Stromal cell of bone marrow (primary cell): ENCODE data around the gene RFX3.

Experiments
- DNase-seq: peaks from one replicate; pipeline ENCODE4 v3.0.0-alpha.2; 2012; ENCODE audit warnings: low read depth

RFX3 gene

DNA sequence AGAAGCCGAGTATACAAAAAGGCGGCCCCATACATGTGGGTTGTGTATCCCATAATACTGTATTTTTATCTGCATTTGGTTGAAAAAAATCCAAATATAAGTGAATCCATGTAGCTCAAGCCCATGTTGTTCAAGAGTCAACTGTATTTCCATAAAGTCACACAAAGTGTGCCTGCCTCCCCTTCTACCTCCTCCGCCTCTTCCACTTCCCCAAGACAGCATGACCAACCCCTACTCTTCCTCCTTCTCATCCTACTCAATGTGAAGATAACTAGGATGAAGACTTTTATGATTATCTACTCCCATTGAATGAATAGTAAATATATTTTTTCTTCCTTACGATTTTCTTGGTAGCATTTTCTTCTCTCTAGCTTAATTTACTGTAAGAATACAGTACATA is 92.7 kb downstream of the RFX3 start:
- DNase-seq = no peak

DNA sequence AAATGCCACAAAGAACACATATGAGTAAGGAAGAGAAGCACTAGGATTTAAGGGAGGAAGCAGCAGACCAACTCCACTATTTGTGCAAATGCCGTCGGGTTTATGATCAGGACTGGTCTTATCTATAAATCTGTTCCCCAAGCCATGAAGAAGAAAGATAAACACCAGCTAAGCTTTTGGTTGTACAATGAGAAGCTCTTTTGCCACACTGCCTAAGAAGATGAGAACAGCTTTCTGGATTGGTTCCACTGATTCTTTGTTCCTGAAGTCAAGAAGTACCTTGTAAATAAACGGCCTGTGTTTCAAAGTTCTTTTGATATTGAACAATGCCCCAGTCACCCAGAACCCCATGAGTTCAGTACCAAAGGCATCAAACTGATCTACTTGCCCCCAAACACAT is 93.9 kb downstream of the RFX3 start:
- DNase-seq = no peak

DNA sequence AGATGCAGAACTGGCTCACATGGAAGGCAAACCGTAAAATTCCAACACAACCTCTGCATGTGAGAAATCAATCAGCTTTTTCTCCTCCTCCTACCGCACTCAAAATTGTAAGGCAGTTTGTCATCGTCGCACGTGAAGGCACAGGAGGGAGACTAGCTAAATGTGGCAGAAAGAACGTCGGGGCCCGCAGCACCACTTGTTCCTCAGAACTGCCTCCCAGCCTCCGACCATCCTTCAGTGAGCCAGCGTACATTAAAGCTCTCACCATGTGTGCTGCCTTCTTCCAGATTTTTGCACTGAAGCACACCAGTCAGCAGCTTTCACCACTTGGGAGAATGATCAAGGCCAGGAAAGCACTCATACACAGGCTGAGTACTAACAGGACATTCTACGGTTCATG is 105.9 kb downstream of the RFX3 start:
- no peak for DNase-seq

DNA sequence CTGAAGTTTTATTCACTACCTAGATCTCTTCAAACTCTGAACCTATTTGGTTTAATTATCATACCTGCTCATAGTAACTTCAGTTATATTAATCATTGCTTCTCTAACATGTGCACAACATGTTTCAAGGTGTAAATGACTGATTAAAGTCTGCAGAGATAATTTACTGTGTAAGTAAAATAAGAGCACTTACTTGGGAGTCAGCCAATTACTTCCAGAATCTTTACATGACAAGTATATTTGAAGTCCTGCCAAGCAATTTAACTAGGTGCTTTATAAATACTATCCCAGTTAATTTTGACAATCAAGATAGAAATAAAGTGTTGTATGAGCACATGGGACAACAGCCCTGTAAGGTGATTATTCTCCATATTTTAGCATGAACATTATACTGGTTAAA is 109.9 kb downstream of the RFX3 start:
- no peak for DNase-seq

DNA sequence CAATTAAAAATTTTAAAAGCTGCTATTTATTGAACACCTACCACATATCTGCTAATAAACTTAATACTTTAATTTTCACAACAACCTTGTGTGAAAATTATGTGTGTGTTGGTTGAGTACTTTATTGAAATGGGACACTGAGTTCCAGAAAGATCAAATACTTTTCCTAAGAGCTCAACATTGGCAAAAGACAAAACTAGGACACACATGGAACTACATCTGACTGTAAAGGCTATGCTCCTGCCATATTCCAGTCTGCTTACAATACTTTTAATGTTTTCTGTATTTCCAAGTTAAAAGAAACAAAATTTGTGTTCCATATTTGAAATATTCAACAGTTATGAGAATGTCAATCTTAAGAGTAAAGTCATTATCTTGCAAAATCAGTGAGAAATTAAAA is 111.8 kb downstream of the RFX3 start:
- no peak for DNase-seq

DNA sequence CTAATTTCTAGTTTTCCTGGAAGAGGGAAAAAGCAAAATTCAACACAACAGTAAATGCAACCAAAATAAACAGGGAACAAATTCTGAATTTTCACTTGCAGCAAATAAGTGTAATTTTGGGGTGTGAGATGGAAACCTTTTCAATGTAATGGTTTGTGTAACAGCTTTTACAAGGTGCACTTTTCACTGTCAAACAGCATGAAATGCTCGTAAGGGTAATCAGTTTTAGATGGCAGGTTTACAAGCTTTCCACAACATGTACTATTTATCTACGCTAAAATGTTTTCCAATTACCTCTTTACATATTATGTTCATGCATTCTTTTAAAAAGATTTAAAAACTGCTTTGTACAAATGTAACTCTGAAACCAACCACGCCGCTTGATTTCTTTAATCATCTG is 115.3 kb downstream of the RFX3 start:
- no peak for DNase-seq

DNA sequence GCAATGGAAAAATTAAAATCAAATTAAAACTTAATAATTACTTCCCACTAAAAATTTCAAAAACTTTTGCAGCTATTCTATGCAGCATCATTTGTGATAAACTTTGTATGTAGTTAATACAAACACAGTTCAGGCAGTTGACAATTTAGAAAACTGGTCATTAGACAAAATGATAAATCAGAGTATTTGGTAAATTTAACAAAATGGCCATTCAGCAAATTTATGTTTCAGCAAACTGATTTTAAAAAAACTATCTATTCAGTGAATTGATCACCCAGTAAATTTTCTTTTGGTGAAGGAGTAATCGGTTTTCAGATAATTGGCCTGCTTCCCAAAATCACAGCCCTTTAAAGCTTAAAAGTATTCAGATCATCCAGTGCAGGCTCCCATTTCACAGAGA is 116.3 kb downstream of the RFX3 start:
- no peak for DNase-seq

DNA sequence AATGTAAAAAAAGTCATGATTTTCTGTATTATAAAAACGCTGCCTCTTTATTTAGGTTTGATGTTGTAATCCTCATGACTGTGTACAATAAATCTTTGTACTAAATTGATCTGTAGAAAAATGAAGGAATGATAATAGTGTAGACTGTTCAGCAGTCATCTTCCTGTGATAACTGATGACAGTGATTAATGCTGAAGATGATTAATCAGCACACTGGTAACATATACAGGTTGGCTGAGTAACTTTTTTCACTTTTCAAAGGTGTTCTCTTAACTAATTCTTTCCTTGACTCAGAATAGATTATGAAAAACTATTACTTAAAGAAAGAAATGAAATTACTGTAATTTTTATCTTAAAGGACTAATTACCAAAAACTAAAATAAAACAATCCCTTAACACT is 122.5 kb downstream of the RFX3 start:
- DNase-seq = no peak

DNA sequence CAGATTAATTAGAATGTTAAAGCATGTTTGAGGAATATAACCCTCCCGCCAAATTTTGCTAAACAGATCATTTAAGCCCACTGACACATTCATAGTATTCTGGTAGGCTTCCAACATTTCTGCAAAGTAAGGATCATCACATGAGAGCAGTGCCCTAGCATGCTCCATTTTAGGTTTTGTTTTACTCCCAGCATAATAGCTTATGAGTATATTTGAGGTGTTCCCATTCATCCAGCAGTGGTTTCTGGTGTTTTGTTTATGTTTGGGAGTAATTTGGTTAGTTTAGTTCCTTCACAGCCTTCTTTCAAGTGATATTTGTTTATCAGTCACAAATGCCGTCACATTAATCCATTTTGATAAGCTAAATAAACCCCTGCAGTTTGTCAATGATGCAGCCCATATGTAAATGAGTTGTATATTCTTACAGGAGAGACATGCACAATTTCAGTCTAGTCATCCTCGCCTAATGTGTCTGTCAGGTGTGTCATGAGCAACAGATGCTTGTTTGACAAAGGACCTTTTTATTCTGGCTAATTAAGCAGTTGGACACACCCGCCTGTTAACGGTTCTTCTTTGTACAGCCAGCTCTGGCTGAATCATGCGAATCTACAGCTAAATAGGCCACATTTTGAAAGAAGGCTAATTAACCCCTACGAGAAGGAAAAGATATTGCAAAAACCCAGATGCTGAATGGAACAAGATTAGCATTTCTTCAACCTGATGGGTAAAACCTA is 124.4 kb downstream of the RFX3 start:
- DNase-seq = no peak

DNA sequence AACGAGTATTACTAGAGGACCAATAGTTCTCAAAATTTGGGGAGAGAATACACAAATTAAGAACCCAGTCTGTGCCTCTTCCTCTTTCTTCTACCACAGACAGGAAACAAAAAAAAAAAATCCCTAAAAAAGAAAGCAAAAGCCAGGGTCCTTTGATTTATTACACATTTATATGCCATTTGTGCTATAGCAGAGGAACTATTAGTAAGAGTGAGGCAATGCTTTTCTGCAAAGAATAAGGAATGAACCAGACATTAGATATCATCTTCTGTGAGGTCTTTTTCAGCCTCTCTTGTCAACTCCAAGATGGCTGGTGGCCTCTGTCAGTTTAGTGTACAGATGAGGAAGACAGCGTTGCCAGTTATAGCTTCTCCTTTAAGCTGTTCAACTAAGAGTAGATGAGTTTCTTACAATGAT is 127.6 kb downstream of the RFX3 start:
- no peak for DNase-seq

DNA sequence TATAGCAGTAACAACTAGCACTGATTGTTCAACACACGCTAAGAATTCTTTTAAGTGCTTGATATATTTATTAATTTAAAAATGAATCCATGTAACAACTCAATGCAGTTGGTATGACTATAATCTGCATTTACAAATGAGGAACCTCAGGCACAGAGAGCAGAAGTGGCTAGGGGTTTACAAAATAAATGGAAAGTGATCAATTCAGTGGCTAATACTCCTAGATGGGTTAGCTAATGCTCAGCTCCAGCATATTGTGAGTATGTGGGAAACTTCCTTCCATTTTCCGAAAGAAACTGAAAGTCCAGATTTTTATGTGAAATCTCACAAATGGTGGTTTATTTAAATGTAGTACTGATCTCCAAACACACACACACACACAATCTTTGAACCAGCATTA is 128.0 kb downstream of the RFX3 start:
- no peak for DNase-seq

DNA sequence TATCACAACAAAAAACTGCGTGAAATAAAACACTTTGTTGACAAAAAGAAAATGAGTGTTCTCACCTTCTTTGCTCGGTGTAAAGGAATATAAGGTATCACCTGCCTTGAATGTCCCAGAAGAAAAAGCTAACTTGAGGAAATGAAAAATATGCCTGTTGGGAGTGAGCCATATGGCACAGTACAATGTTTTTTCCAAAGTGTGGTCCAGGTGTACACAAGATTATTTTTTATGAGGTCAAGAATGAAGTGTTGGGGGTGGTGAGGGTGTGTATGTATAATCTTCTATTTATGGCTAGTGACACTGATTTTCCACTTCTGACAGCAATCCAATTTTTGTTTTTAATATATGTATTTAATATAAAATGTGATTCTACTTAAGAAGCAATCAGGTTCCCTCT is 134.4 kb downstream of the RFX3 start:
- DNase-seq = no peak

DNA sequence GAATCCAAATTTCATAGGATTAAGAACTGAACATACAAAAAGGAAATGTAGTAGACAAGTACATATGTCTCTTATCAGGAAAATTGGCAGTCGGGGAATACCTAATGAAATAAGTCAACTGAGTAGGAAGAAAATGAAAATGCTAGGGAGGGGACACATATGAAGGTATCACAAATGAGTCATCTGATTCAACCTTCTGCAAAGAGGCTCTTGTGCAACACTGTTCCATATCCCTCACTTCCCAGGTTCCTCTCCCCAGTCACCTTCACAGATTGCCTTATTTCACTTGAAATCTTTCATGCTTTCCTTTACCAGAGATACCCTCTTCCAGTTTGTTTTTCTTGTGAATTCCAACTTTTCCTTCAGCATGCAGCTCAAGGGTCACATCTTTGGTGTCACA is 139.0 kb downstream of the RFX3 start:
- no peak for DNase-seq

DNA sequence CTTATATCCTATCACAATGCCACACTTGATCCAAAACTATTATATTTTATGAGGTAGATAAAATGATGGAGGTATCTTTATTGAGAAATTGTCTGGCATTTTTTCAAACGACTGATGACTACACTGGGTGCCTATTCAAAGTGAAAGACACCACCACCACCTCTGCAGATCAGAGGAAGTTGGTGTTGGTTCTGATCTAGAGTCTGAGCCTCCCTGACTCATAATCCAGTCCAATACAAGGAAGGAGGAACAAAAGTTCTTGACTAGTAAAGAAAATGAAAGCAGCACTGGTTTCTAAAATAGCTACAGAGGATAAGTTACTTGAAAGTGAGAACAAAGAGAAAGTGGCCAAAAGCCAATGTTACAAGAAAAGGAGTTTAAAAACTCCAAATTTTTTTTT is 139.9 kb downstream of the RFX3 start:
- DNase-seq = no peak

DNA sequence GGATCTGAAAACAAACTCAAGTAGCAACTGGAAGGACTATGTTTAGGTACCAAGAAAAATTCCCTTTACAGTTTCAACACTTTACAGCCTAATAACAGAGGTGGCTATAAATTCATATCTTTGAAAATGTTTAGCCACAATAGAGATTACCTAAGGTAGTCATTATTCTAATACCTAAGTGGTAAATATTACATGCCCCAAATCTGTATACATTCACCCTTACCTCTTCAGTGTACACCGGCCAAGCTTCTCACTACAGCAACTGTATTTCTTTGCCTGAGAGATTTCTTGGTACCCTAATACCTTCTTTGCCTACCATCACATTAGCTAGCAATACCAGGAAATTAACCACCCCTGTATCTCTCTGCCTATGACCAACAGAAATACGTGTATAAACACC is 154.0 kb downstream of the RFX3 start:
- no peak for DNase-seq

DNA sequence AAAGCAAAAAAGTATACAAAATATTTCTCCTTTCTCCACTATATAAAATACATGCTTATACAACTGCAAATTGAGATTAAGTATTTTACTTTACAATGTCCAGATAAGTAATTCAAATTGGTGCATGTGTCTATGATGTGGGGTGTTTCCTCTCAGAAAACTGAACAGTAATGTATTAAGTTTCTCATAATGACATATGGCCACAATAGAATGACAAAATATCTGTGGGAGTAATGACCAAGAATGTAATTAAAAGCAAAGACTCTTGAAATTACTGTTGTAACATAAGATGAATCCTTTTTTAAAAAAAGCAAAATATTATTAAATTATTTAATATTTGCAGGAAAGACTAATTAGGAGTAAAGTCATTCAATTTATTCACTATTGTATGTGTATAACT is 155.1 kb downstream of the RFX3 start:
- DNase-seq = no peak

DNA sequence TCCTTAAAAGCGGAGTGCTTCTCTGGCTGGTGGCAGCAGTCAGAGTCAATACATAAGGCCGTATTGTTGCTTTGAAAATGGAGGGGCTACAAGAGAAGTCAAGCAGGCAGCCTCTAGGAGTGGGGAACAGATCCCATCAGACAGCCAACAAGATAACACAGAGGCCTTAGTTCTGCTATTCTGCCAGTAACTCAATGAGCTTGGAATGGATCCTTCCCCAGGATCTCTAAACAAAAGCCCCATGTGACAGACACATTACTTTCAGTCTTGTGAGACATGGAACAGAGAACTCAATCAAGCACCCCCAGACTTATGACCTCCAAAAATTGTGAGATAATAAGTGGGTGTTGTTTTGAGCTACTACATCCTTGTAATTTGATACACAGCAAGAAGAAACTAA is 158.6 kb downstream of the RFX3 start:
- no peak for DNase-seq

DNA sequence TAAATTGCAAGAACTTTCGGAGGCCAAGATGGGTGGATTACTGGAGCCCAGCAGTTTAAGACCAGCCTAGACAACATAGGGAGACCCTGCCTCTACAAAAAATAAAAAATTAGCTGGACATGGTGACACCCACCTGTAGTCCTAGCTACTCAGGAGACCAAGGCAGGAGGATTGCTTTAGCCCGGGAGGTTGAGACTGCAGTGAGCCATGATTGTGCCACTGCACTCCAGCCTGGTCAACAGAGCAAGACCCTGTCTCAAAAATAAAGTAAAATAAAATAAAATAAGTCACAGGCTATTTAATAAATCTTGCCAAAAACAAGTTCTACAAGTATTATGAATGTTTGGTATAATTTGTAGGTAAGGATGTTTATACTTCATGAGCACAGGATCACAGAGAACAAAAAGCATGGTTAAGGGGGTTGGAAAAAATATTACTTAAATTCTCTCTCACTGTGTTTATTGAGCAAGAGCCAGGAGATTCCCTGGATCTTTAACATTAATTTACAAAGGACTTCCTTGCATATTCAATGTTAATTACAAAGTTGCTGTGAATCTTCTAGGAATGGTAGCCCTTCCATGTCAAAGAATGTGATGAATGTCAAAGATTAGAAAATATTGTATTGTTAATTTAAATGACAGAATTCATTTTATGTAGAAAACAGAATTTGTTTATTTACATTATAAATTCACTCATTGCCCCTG is 164.0 kb downstream of the RFX3 start:
- DNase-seq = no peak

DNA sequence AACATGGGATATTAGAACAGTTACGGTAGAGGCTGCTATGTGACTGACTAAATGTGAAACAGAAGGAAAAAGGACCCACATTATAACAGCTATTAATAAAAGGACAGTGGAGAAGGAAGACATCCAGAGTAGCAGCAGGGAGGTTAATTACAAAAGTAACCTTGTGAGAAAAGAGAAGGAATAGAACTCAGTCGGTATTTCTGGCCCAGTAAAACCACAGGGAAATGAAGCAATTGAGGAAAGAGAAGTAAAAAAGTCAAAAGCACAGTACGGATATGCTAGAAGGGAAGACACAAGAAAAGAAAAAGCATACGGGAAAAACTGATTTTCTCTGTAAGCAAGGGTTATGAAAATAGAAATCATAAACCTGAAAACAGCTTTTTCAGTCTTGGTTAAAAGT is 164.7 kb downstream of the RFX3 start:
- no peak for DNase-seq

DNA sequence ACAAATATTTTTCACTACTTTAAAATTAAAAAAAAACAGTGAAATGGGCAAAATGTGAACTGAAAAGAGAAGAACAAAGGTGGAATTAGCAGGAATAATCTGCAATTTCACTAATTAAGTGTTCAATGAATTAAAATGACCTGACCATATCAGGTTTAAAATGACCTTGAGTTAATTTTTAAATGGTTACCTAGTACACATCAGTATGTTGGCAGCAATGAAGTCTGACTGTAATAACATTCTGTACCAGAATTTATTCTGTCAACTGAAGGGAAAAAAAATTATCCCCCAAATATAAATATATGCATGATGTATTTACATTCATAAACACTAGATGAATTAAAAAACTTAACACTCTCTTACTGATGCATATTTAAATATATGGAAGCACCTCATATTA is 165.6 kb downstream of the RFX3 start:
- DNase-seq = no peak

DNA sequence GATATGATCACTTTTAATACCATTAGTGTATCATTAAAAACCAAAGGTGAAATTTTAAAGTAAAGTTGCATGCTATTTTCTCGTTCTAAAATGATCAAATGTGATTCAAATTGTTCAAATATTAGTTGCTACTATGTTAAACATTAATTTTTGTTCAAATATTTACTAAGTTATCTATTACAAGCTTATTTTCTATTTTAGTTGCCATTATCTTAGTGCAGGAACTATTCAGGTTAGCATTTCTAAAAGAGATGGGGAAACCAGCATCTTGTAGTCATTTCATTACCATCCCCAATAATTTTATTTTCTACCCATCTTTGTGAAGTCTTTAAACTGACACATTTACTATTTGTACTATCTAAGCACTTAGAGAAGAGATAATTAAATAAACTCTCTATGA is 166.0 kb downstream of the RFX3 start:
- no peak for DNase-seq

DNA sequence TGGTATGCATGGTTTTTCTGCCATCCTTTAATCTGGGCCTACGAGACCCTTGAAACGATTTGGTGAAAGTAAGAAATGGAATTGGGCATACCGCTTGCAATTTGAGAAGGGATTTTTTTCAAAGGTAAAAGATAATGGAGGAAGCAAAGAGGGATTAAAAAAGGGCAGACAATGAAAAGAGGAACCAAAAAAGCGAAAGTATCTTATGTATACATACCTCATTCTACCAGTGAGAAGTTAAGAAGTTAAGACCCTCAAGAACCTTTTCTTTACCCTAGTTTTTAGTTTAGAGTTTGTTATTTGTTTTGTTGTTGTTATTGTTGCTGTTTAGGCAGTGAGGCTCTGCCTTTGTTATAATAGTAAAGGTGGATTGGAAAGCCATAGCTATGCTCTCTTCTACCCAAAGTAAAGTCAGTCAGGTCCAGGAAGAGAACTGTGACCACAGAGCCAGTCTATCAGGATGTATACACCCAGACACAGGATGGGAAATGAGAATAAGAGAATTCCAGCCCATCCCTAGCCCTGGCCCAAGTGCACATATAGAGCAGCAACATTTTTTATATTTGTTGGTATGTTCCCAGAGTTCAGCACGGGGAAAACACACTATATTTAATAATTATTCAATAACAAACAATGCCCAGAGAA is 166.6 kb downstream of the RFX3 start:
- no peak for DNase-seq

DNA sequence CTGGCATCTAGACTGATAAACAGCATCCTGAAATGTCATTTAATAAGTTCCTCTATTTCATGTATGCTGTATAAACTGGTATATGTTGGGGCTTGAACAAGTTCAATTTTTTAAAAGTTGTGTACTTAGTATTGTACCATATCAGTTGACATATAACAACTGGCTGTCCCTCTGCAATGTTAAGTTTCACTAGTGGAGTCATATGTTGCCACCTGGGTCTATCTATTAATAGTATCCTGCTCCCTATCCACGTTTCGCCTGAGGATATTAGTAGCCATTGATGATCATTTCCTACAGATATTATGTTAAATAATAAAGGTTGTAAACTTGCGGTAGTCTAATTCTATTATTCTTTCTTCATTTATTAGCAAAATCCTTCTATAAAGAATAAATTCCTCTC is 177.6 kb downstream of the RFX3 start:
- no peak for DNase-seq

DNA sequence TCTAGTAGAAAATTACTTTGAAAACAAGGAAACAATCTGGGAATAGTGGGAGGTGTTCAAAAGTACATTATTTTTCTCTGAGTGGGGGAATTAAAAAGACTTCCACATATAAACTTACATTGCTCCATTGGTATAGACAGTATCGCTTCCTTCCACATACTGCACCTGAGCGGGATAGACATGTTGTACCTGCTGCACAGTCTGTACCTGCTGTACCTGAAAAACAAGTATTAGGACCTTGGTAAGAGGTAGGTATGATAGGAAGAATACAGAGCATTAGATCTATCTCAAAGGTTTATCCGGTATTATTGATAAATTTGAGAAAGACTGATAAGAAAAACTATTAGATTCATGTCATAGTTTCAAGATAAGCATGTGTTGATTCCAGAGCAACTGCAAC is 179.3 kb downstream of the RFX3 start:
- DNase-seq = no peak
